Stimulated activated CD4-positive, alpha-beta T cell treated with anti-CD3 and anti-CD28 coated beads, Interleukin-4, amount 100 ng/mL, for 1 hour (primary cell): ENCODE data around the gene IRAK2.

Source experiments
- DNase-seq: peaks from one replicate; pipeline ENCODE4 v3.0.0-alpha.2; 2020

IRAK2 gene

DNA sequence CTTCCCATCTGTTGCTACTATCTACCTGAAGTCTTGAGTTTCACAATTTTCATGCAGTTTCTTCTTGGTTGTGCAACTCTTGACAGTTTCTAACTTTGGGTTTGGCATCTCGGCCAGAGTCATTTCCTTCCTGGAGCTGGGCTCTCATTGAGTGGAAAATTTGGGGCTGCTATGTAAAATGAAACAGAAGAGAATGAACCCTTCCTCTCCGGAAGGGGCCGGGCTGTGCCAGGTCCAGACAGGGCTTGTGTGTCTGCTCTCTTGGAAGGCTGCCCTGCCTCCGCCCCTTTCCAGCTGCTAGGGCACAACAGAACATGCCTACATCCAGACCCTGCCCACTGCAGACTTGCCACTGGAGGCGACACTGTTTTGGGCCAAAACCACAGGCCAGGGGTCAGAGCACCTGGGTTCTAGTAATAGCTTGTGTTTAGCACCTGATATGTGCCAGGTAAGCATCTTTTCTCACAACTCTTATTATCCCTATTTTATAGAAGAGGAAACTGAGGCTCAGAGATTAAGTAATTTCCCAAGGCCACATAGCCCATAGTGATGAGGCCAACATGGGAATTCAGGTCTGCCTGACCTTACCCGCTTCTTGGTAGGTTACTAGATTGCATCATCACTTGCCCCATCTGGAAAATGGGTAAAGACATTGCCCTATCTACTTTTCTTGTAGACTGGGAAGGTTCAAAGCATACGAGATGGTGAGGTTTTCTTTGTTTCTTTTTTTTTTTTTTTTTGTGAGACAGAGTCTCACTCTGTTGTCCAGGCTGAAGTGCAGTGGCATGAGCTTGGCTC lies 25.0 kb downstream of the IRAK2 start:
- DNase-seq, result no peak

DNA sequence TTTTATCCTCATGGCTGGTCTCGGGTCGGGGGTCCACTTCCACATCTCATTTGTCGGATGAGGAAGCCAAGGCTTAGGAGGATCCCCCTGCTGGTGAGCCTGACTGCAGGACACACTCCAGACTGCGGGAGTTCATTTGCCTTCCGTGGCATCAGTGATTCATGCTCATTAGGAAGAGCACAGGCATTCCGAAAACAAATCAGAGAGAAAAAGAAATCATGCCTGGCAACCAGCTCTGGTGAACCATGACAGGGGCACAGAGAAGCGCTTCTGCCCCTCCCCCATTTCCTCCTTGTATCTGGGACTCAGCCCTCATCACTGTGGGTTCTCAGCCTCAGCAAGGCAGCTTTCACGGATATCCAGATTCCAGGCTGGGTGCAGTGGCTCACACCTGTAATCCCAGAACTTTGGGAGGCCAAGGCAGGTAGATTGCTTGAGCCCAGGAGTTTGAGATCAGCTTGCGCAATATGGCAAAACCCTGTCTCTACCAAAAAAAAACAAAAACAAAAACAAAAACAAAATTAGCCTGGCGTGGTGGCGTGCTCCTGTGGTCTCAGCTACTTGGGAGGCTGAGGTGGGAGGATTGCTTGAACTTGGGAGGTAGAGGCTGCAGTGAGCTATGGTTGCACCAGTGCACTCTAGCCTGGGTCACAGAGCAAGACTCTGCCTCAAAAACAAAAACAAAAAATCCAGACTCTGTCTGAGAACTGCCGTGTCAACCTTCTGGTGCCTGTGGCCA lies 28.4 kb downstream of the IRAK2 start:
- DNase-seq, result peak; percentile 62

DNA sequence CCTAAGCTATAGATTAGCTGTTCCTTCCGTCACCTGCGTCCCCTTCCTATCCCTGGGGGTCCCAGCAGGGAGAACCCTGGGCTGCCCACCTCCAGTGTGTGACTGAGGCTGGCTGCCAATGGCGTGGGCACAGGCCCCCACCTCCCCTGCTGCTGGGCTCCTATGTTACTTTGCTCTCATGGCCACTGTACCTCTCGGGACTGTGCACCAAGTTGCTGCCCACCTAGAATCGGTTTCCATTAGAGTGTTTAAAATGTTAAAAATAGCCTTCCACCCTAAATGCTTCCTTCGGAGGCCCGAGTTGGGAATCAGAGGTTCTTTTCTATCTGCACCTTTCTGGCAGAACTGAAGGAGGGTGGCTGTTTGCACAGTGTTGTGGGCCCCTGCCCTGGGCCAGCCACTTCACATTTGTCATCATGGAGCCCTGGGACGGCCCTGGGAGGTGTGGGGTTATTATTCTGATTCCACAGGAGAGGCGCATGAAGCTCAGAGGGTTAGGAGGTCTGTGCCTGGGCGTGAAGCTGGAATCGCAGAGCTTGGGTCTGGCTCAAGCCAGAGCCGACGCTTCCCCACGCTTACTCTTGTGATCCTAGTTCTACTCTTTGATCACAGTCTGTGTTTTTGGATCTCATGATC lies 29.1 kb downstream of the IRAK2 start:
- DNase-seq, result no peak

DNA sequence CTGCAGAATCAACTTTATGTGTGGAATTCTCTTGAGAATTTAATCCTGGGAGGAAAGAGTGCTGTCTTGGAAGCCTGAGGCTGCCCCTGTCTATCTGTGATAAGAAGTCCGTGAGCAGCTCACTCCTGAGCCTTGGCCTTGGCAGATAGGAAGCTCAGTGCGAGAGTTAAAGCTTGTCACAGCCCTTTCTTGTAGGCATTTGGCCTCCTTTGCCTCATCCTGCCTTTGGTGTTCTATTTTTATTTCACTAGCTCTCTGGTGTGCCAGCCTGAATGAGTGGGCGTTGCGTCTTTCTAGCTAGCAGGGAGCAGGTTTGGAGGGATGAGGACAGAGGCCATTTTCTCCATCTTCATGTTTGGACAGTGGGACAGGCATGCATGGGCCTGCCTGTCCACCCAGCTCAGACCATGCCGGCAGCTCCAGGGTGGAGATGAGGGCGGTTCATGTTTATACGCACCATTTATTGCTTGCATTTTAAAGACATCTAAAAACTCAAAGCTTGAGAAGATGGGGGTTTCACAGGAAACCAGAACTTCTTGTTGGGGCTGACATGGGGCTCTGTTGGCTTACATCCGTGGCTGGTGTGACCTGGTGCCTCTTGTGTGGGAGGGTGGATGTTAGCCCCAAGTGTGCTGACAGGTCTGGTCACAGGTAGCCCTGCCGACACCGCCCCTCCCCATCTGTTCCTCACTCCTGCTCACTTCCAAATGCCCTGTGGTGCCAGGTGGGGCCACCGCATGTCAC lies 29.8 kb downstream of the IRAK2 start:
- DNase-seq, result peak; percentile 42

DNA sequence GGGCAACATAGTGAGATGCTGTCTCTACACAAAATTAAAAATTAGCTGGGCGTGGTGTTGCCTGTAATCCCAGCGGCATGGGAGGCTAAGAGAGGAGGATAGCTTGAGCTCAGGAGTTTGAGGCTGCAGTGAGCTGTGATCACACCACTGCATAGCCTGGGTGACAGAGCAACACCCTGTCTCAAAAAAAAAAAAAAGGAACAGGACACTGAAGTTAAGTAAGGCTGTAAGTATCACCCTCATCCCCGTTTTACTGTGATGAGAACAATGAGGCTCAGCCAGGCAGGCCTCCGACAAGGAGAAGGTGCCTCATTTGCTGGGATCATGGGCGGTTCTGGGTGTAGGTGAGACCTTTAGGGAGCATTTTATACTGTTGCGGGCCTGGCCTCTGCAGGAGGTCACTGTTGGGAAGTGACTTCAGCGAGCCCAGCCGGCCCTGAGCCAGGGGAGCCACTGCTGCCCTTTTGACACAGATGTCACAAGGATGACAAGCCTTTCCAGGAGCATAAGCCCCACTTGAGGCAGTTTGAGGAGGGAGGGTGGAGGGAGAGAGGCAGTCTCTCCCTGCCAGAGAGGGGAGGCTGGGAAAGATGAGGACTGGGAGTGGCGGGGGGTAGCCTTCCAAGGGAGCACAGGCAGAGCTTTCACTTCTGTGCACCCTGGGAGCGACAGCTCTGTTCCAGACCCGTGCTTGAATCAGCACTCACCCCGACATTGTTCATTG lies 30.8 kb downstream of the IRAK2 start:
- DNase-seq, result no peak

DNA sequence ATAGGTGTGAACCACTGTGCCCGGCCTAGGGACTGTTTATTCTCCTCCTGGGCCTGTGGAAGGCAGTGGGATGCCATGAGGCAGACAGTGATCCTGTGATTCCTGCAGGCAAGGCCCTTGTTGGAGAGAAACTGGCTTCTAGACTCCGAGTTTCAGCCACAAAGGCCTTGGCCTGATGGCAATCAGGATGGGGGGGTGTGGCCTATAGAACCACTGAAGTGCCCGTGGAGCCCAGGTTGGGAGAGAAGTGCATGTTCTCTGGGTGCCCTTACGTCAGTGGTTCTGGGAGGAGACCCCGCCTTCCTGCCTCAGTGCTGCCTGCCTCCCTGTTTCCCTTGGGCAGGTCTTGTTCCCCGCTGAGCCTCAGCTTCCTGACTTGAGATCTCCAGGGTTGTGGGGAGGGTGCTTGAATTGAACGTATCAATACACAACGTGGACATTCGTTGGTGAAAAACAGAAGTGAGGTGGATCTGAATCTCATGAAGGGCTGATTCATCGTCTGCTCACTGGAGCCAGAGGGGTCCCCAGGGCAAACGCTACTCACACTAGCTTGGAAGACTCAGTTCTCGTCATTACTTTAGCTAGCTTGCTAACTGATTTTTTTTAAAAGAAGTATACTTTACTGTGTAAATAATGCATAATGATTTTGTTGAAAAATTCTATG lies 31.8 kb downstream of the IRAK2 start:
- no peak for DNase-seq

DNA sequence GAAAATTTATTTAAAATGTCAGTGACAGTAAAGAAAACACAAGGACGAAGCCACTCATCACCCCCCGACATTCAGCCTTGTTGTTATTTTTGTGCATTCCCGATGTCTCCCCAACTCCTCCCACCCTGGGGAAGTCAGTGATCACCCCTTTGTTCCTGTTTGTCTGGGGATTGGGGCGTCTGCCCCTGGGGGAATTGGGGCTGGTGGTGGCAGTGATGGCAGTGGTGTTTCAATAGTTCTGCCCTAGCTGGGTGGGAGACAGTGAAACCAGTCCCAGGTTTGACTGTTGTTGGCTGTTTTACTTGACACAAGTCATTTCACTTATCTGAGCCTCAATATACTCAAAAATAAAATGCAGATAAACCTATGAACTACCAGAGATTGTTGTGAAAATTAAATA lies 33.5 kb downstream of the IRAK2 start:
- DNase-seq, result no peak

DNA sequence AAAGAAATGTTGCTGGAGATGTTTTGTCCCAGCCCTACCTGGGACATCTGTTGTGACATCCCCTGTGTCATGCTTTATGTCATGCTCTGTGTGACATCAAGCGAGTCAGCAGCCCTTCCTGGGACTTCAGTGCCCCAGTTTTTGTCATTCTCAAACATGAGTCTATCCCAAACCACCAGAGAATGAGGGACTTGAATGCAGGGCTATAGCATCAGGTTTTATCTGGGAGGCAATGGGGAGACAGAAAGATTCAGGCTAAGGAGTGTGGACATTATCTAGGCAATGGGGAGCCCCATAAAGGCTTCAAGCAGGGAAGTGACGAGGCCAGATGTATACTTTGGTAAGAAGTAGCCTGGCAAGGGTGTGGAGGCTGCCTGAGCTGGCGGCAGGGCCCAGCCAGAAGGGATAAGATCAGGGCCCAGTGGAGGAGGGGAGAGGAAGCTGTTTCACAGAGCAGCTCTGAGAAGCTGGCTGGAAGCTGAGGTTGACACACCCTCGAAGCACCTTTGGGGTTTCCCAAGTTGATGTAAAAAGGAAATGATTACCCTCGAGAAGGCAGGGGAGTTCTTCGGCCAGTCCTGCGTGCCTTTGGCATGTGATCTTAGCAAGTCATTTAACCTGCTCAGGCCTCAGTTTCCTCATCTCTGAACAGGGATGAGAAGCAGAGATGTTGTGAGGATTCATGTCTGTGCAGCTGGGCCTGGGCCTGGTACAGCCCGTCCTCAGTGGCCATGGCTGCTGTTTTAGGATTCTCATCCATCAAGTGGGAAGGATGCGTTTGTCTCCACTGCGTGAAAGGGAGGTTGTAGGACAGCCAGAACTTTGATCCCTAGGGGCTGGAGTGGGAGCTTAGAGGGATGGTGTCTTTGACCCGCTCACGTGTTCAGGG lies 34.3 kb downstream of the IRAK2 start:
- peak; percentile 63 for DNase-seq

DNA sequence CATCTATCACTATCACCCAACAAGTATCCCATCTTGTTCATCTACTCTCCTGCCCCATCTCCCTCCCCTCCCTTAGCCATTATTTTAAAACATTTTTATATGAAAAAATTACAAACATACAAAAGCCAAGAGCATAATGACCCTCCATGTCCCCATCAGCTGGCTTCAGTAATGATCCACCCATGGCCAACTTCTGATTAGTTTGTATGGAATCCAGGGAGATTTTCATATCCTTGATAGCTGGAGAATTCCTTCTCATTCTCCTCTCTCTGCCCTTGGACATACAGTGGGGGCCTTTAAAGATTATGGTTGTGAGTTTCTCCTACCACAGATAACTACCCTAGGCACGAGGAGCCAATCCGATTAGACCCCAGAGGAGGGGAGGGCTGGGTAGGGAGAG lies 40.2 kb downstream of the IRAK2 start:
- DNase-seq, result no peak

DNA sequence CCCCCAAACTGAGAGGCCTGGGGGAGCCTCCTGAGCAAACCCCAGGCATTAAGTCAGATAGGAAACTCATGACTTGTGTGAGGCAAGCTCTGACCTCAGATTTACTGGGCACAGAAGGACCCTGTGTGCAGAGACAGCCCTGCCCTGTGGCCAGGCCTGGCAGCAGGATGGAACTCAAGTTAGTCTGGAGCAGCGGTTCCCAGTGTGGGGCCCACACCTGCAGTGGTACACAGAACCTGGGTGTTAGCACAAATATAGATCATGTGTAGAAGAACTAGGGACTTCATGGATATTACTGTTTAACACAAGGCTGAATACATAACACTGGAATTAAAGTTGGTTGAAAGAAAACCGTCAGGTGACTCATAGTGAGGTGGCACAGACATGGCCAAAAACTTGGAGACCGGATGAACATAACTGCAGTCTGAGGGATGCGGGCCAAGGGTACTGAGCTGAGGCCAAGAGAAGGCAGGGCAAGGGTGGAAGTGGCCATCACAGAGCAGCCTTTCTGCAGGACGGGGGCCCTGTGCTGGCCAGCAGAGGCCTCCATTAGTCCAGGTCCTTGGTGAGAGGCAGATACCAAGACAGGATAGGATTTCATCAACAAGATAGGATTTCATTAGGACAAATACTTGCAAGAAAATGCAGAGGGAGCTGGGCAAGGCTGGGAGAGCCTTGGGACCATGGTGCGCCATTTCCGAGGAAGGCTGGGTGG lies 40.9 kb downstream of the IRAK2 start:
- no peak for DNase-seq

DNA sequence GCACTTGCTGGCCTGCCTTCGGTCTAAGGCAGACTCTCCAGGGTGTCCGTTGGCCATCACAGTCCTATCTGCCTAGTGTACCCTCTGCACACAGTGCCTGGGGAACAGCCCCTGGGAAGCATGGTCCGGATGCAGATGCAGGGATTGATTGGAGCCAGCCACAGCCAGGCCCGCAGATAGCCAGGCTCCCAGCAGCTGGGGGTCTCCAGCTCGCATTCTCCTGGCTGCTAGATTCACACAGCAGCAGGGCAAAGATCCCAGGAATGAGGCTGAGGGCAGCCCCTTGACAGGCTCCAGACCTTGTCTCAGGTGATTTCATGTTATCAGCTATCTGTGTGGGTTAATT lies 41.4 kb downstream of the IRAK2 start:
- DNase-seq, result no peak

DNA sequence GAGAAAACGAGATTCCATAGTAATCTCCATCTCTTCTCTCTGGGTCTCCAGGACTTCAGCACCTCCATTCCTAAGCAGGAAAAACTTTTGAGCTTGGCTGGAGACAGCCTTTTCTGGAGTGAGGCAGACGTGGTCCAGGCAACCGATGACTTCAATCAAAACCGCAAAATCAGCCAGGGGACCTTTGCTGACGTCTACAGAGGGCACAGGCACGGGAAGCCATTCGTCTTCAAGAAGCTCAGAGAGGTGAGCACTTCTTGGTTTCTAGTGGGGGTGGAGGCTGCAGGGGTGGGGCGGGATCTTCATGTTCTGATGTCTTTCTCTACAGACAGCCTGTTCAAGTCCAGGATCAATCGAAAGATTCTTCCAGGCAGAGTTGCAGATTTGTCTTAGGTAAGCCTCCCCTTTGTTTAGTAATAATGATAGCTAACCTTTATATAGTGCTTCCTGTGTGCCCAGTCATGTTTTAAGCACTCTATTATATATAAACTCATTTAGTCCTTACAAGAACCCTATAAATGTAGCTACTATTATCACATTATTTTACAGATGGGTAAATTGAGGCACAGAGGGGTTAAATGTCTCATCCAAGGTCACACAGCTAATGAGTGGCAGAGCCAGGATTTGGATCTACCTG lies 48.6 kb downstream of the IRAK2 start:
- no peak for DNase-seq

DNA sequence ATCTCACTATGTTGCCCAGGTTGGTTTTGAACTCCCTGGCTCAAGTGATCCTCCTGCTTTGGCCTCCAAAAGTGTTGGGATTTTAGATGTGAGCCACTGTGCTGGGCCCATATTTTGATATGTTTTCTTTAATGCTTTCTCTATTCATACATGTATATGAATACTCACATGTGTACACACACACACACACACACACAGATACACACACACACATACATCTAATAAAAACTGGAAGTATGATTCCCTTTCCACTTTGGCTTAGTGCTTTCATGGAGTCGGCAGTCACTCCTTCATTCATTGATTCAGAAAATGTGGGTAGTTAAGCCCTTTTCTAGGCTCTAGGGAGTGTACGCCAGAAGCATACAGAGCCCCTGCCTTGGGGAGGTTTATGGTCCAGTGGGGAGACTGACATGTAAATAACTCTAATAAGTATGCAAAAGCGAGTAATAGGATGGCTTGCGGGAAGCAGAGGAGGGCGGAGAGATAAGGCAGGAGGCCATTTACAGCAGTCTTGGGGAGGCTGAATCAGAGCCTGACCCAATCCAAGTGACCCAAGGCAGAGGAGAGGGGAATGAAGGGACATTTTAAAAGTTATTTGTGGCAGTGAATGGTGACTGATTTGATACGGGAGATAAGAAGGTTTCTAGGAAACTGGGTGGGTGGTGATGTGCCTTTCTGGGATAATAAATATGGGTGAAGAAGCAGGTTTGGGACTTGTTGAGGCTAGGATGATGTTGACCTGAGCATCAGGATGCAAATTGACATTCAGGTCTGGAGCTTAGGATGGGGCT lies 51.1 kb downstream of the IRAK2 start:
- no peak for DNase-seq

DNA sequence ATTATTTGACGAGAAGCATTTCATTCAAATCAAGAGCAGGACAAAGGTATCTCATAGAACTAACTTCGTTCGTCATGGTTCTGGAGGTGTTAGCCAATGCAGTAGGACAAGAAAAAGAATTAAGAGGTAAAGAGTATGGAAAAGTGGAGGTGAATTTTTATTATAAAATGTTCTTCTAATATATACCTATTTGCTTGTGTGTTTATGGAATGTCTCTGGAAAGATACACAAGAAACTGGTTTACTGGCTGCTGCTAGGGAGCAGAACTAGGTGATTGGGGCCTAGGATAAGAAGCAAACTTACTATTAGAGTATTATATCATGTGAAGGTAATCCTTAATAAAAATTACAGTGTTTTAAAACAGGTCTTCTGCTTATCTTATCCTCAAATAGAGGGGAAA lies 52.6 kb downstream of the IRAK2 start:
- no peak for DNase-seq

DNA sequence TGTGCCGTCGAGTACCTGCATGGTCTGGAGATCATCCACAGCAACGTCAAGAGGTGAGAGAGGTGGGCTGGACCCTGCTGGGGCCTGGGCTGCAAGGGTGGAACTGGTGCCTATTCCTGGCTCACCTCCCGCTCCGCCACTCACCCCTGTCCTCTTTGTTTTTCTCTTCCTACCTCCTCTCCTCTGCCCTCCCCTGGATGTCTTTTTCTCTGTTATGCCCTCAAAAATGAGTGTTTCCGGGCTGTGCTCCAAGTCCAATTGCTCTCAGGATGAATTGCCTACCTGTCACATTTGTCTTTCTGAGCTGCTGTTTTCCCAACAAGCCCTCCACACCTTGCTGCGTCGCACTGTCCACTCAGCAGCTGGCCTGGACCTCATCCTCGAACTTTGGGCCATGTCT lies 55.0 kb downstream of the IRAK2 start:
- no peak for DNase-seq

DNA sequence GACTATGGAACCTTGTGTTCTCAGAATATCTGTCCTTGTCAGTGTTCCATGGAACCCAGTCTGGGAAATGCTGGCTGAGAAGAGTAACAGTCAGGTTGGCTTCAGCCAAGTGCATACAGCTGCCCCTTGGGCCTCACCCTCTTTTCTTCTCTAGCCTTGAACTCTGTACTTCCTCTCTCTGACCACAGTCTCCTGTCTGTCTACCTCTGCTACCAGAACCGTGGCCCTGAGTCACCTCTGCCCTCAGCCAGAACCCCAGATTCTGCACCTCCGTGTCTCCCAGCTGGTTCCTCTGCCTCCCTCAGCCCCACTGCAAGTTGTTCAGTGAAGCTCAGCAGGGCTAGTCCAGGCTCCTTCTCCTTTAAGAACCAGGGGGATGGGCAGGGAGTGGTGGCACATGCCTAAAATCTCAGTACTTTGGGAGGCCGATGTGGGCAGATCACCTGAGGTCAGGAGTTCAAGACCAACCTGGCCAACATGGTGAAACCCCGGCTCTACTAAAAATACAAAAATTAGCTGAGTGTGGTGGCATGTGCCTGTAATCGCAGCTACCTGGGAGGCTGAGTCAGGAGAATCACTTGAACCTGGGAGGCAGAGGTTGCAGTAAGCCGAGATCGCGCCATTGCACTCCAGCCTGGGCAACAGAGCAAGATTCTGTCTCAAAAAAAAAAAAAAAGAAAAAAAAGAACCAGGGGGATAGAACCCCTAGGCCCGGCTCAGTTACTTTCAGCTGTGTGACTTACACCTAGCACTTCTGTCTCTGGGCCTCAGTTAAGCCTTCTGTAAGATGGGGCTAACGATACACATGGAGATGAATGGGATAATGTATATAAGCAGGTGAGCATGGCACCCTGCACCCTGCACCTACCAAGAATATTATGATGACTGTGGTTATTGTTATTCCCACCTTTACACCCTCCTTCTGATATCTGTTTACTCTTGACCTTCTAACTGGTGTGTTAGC lies 59.2 kb downstream of the IRAK2 start:
- DNase-seq, result no peak

DNA sequence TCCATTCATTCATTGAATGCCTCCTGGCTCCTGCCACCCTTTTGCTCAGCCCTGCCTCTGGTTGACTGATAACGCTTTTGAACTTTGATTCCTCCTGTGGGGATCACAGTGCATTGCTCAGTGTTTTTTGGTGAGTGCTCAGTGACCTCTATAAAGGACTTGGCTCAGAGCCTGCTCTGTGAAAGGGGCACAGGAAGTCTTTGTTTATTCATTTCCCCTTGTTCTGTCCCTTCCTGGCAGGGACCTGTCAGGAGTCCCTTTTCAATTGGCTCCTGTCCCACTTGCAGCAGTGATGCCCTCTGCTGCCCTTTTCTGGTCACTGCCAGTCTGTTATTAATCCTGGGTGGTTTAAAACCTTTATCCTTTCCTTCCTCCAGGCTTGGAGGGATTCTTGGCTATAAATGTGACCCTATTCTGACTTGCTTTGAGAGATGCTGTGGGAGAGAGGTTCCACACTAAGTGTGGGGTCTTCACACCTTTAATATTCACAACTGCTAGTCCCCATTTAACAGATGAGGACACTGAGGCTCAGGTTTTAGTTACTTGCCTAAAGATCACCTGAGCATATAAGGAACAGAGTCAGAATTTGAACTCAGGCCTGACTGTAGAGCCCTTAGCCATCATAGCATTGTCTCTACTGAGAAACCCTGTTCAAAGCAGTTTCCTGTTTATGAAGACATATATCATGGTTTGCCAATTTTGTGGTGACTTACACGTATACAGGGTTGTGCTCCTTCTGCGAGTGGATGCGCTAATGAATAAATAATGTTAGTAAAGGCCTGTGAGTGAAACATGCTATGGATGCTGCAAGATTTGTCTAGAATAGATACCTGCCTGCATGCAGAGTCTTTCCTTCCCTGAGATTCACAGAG lies 60.3 kb downstream of the IRAK2 start:
- DNase-seq, result peak; percentile 61
